Measurements from ENCODE around the gene PPP2R2D. TPM values are rescaled to one million over a fixed set of nuclear protein-coding genes. Genes with fewer than 3 reads are reported as not detected.

Gene PPP2R2D
- total and polyA plus RNA-seq, 2 experiments from 2014 or later, result 25.9 to 32.1 TPM

DNA sequence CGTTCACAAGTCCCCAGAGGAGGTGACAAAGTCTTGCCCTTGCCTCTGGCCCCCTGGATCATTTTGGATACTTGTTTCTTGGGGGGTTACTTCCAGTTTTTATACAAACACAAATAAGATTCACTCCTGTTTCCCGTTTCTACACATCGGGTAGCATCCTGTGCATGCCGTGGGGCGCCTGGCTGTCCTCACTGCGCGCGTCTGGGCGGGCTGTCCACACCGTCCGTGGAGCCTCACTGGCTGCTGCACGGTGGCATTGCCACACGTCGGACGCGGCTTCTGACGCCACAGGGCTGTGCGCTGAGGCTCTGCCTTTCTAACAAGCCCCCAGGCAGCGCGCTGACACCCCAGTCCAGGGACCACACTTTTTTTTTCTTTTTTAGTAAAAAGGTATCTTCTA, 62.5 kb downstream of the PPP2R2D start:
- no peaks in the 10 kb centered on the region for H3K79me2 ChIP-seq
- no peak overlapping the region for H3K4me2 ChIP-seq
- no peak overlapping the region for H3K27ac ChIP-seq

DNA sequence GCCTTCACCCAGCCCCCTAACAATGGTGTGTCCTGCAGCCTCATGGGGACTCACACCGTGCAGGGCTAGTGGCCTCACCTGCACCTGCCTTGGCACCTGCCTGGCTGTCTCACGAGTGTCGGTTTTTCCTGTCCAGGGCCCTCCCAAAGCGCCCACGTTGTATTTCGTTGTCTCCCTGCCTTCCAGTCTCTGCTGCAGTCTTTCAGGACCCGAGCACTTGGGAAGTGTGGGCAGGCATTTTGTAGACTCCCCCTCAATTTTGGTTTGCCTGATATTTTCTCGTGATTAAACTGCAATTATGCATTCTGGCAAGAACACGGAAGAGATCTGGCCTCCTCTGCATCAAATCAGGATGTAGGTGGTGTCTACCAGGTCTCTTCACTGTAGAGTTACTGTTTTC, 63.0 kb downstream of the PPP2R2D start:
- Histone ChIP-seq H3K79me2 (no peaks in the 10 kb centered on the region), H2AFZ (no peak overlapping the region), H3K9me3 (ENCODE audit: low read depth) (no peaks in the 10 kb centered on the region), H3K4me2 (no peak overlapping the region), H3K4me3 (no peak overlapping the region), H4K20me1 (ENCODE audit: insufficient read depth, poor library complexity, severe bottlenecking) (peaks cover 3% of the 10 kb centered on the region), H3K9me2 (replicated peaks; ENCODE audit: insufficient read depth) (no peaks in the 10 kb centered on the region), H3K4me1 (ENCODE audit: insufficient read depth) (no peaks in the 10 kb centered on the region), H3K36me3 (replicated peaks; ENCODE audit: insufficient read depth, low read depth) (no peaks in the 10 kb centered on the region), H3K27ac (no peak overlapping the region), H3K27me3 (no peaks in the 10 kb centered on the region)
- 90% methylated on average over 9 of the region's 9 CpGs for WGBS (ENCODE audit: low lambda C conversion rate, missing lambda C conversion rate)
- TF ChIP-seq EZH2phosphoT487 (IDR thresholded peaks at IDR 0.05; ENCODE audit: low read depth, severe bottlenecking, unreplicated experiment), result no peak
- no peak for DNase-seq (ENCODE audit: low spot score)

More for the DNA sequence above, 62.5 kb downstream of the PPP2R2D start:
- H2AFZ ChIP-seq, result no peak overlapping the region
- H4K20me1 ChIP-seq (ENCODE audit: insufficient read depth, poor library complexity, severe bottlenecking), result peaks cover 3% of the 10 kb centered on the region
- no peaks in the 10 kb centered on the region for H3K4me1 ChIP-seq (ENCODE audit: insufficient read depth)
- H3K4me3 ChIP-seq, result no peak overlapping the region
- no peaks in the 10 kb centered on the region for H3K9me2 ChIP-seq (replicated peaks; ENCODE audit: insufficient read depth)
- DNase-seq (ENCODE audit: low spot score), result no peak
- H3K36me3 ChIP-seq (replicated peaks; ENCODE audit: insufficient read depth, low read depth), result no peaks in the 10 kb centered on the region
- H3K27me3 ChIP-seq, result no peaks in the 10 kb centered on the region
- WGBS (ENCODE audit: low lambda C conversion rate, missing lambda C conversion rate), result 97% methylated on average over 20 of the region's 20 CpGs
- no peaks in the 10 kb centered on the region for H3K9me3 ChIP-seq (ENCODE audit: low read depth)
- no peak for TF ChIP-seq CTCF (IDR thresholded peaks at IDR 0.05; ENCODE audit: poor library complexity)
- TF ChIP-seq EZH2 (IDR thresholded peaks at IDR 0.05; ENCODE audit: borderline replicate concordance), result no peak
- TF ChIP-seq EZH2phosphoT487 (IDR thresholded peaks at IDR 0.05; ENCODE audit: low read depth, severe bottlenecking, unreplicated experiment), result no peak

- Histone ChIP-seq H3K4me3 (no peak overlapping the region), H3K4me2 (no peak overlapping the region), H3K27ac (no peak overlapping the region), H3K4me1 (ENCODE audit: insufficient read depth) (no peaks in the 10 kb centered on the region), H3K36me3 (replicated peaks; ENCODE audit: insufficient read depth, low read depth) (no peaks in the 10 kb centered on the region), H2AFZ (no peak overlapping the region), H4K20me1 (ENCODE audit: insufficient read depth, poor library complexity, severe bottlenecking) (peaks cover 3% of the 10 kb centered on the region), H3K9me2 (replicated peaks; ENCODE audit: insufficient read depth) (no peaks in the 10 kb centered on the region), H3K79me2 (no peaks in the 10 kb centered on the region), H3K27me3 (no peaks in the 10 kb centered on the region), H3K9me3 (ENCODE audit: low read depth) (no peaks in the 10 kb centered on the region)
- TF ChIP-seq EZH2 (IDR thresholded peaks at IDR 0.05; ENCODE audit: borderline replicate concordance), result no peak
- TF ChIP-seq EZH2phosphoT487 (IDR thresholded peaks at IDR 0.05; ENCODE audit: low read depth, severe bottlenecking, unreplicated experiment), result no peak
- no peak for TF ChIP-seq CTCF (IDR thresholded peaks at IDR 0.05; ENCODE audit: poor library complexity)
- WGBS (ENCODE audit: low lambda C conversion rate, missing lambda C conversion rate), result 96% methylated on average over 9 of the region's 9 CpGs
- DNase-seq (ENCODE audit: low spot score), result no peak
Observed at GRCh38 chr10:131964298-131964697, 63.5 kb downstream of the PPP2R2D start.

GRCh38 chr10:131968949-131969348, 68.1 kb downstream of the PPP2R2D start:
- Histone ChIP-seq H3K27ac (no peak overlapping the region), H3K36me3 (replicated peaks; ENCODE audit: insufficient read depth, low read depth) (no peaks in the 10 kb centered on the region), H3K4me3 (no peak overlapping the region), H2AFZ (no peak overlapping the region), H3K4me2 (no peak overlapping the region), H3K4me1 (ENCODE audit: insufficient read depth) (no peaks in the 10 kb centered on the region), H3K9me2 (replicated peaks; ENCODE audit: insufficient read depth) (no peaks in the 10 kb centered on the region), H3K9me3 (ENCODE audit: low read depth) (no peaks in the 10 kb centered on the region), H3K27me3 (no peaks in the 10 kb centered on the region), H4K20me1 (ENCODE audit: insufficient read depth, poor library complexity, severe bottlenecking) (peaks cover 18% of the 10 kb centered on the region), H3K79me2 (peaks cover 13% of the 10 kb centered on the region)
- TF ChIP-seq EZH2 (IDR thresholded peaks at IDR 0.05; ENCODE audit: borderline replicate concordance), result no peak
- DNase-seq (ENCODE audit: low spot score), result no peak
- WGBS (ENCODE audit: low lambda C conversion rate, missing lambda C conversion rate), result 90% methylated on average over 13 of the region's 13 CpGs

All from hepatocyte (in vitro differentiated cells).